Stimulated activated CD8-positive, alpha-beta memory T cell treated with anti-CD3 and anti-CD28 coated beads, Interleukin-12 subunit alpha, Interleukin-12 subunit beta, amount 100 ng/mL, for 4 hours (primary cell): ENCODE results near the gene SETDB1.
"Not testable (repeated sequence)": the region's sequence is repeated elsewhere in the genome, so short reads cannot be mapped to it uniquely, and the experiment has no call there.

Experiments
- DNase-seq: peaks from one replicate; pipeline ENCODE4 v3.0.0-alpha.2; 2020; ENCODE audit warnings: low read depth

Gene SETDB1

DNA sequence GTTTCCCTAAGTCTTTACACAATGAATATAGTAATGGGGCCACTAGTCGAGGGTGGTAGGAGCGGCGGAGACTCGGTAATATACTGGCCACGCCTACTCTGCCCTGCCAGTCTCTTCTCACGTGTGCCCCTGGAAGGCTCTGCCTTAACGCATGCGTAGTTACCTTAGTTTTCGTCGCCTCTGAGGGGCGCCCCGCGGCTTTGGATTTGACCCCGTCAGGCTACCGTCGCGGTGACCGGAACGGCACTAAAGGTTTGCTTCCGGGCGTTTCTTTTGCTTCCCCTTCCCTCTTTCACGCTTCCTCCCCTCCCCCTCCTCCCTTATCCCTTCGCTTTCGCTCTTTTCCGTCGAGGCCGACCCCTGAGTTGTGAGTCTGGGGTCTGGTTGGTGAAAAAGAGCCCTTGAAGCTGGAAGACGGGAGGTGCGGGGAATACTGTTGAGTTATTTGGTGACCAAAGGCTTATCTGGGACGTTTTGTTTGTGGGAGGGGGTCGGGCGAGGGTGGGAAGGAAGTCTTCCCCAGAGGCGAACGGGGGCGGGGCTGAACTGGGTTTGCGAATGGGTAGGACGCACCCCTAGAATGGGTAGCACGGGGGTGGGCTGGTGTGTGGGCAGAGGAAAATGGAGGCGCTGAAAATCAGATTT lies at the start of gene SETDB1:
TSS of gene SETDB1 (plus strand) at position 267 of the 645 bp plus-strand sequence. CDS start 1,352 bp downstream, outside the sequence.
- DNase-seq: peak; percentile 84

DNA sequence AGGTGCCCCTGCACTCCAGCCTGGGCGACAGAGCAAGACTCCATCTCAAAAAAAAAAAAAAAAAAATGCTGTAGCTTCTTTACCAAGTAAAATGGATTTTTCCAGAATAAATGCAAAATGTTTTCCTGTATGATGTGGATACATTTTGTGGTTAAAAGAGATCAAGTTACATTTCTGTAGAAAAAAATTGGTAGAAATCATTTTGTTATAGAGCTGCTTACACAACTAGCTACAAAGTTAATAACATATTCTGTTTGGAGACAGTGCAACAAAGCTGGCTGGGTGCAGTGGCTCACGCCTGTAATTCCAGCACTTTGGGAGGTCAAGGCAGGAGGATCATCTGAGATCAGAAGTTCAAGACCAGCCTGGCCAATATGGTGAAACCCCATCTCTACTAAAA lies 47.2 kb upstream of the SETDB1 start:
- not testable (repeated sequence) for DNase-seq

DNA sequence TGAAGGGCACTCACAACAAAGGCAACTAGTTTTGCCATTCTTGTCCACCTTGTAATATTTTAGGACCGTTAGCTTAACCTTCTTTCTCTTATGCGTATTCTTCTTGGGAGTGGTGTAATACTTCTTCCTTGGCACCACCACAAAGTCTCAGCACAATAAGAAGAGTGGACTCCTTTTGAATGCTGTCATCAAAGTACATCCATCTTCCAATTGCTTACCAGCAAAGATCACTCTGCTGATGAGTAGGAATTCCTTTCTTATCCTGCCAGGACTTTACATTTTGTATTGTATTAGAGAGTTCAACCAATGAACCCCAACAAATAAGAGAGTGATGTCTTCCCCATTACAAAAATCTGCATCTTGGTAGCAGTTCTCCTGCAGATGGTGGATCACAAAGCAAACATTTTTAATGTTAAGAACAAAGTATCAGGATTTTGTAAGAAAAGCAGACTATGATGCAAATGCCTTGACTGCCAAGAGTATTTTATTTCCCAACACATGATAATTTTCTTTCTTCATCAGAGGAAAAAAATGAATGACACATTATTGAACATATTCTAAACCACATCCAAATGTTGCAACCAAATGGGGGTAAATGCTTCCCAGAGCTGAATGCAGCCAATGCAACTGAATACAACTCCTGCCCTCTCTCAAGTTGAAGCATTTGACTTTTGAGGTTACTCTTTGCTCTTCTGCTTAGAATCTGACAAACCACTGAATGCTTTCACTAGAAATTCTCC lies 44.7 kb upstream of the SETDB1 start:
- DNase-seq: no peak

DNA sequence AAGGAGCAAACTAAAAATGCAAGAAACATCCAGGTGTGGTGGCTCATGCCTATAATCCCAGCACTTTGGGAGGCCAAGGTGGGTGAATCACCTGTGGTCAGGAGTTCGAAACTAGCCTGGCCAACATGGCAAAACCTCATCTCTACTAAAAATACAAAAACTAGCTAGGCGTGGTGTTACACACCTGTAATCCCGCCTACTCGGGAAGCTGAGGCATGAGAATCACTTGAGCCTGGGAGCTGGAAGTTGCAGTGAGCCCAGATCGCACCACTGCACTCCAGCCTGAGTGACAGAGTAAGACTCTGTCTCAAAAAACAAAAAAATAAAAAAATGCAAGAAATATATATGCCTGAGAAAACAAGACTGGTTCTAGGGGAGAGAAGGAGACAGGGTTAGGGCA lies 43.0 kb upstream of the SETDB1 start:
- not testable (repeated sequence) for DNase-seq

- no peak for DNase-seq
Measured at GRCh38 chr1:150887018-150887417, 39.1 kb upstream of the SETDB1 start, which contains the start of gene CTXND2. Gene CTXND2 (plus strand): TSS chr1:150887136. CDS start chr1:150912315, 25,179 bp downstream.

DNA sequence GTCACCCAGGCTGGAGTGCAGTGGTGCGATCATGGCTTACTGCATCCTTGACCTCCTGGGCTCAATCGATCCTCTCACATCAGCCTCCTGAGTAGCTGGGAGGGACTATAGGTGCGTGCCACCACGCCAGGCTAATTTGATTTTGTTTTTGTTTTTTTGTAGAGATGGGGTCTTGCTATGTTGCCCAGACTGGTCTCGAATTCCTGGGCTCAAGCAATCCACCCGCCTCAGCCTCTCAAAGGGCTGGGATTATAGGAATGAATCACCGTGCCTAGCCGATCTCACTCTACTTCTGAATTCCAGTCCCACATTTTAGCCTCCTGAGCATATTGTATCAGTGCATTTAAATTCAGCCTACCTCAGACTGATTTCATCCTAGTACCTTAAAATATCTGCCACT lies 37.4 kb upstream of the SETDB1 start:
- no peak for DNase-seq

GRCh38 chr1:150890033-150890416 lies 36.1 kb upstream of the SETDB1 start:
- DNase-seq: no peak

DNA sequence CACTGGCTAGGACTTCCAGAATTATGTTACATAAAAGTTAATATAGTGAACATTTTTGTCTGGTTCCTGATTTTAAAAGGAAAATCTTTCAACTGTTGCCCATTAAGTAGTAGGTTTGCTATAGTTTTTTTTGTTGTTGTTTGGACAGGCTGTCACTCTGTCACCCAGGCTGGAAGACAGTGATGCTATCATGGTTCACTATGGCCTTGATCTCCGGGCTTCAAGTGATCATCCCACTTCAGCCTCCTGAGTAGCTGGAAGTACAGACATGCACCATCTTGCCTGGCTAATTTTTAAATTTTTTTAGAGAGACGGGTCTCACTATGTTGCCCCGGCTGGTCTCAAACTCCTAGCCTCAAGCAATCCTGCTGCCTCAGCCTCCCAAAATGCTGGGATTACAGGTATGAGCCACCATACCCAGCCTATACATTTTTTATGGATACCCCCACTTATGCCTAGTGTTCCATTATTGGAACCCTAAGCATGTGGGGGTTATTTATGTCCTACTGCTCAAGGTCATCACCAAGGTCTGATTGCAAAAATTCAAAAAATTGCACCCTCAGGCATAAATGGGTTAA lies 32.7 kb upstream of the SETDB1 start:
- no peak for DNase-seq

- DNase-seq: no peak
Measured at GRCh38 chr1:150895618-150896017, 30.5 kb upstream of the SETDB1 start.

GRCh38 chr1:150899795-150900194 lies 26.4 kb upstream of the SETDB1 start:
- DNase-seq: not testable (repeated sequence)

DNA sequence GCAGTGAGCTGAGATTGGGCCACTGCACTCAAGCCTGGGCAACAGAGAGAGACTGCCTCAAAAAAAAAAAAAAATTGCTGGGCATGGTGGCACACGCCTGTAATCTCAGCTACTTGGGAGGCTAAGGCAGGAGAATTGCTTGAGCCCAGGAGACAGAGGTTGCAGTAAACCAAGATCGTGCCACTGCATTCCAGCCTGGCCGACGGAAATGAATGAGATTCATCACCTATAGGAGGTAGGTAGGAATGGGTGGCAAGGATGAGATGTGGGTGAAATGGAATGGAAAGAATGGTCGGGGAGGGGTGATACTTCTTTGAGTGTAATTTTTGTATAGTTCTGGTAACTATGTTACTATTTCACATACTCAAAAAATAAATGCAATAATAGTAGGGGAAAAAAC lies 23.8 kb upstream of the SETDB1 start:
- no peak for DNase-seq

GRCh38 chr1:150902751-150903150 lies 23.4 kb upstream of the SETDB1 start:
- DNase-seq: no peak

DNA sequence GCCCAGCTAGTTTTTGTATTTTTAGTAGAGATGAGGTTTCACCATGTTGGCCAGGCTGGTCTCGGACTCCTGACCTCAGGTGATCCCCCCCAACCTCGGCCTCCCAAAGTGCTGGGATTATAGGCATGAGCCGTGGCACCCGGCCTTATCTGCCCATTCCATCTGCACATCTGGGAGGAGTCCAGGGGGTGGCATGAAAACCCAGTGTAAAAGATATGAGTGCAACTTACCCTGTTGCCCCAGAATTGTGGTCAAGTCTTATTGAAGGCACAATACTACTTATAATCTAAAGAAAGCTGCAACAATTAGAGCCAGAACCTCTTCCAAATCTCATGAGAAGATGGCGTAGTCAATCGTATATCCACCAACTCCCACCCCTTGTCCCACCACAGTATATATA lies 20.9 kb upstream of the SETDB1 start:
- DNase-seq: no peak

GRCh38 chr1:150906329-150906728 lies 19.8 kb upstream of the SETDB1 start:
- no peak for DNase-seq

DNA sequence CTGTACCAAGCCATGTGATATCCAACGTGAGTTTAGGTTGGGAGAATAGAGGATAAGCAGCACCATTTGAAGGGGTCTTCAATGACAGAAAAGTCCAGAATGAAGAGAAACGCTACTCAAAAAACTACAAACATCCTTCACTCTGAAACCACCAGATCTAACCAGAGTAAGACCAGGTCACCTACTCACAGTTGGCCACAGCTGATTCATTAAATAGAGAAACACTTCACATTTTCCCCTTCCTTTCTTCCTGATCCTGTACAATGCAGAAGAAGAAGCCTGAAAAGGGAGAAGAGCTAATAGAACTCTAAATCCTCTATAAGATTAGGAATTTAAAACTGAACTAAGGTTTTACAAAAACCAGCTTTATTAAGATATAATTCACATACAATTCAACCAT lies 19.4 kb upstream of the SETDB1 start:
- no peak for DNase-seq

DNA sequence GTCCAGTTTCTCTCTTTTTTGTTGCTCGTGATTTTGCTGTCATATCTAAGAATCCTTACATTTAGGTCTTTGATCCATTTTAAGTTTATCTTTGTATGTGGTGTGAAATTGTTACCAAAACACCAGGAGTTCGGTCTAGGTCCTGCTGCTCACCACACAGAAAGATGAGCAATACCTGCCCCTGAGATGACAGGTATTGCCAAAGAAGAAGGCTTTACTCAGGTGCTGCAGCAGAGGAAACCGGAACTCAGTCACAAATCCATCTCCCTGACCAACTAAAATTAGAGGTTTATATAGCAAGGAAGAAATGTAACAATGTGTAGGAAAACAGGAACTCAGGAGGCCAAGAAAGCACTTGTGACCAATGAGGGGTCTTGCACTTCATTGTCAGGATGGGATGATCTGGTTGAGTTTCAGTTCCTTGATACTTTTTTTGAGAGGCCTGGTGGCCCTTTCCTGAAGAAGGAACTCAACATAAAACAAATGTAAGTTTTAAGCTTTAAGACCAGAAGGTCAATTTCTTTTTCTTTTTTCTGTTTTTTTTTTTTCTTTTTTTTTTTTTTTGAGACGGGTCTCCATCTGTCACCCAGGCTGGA lies 16.5 kb upstream of the SETDB1 start:
- DNase-seq: no peak

DNA sequence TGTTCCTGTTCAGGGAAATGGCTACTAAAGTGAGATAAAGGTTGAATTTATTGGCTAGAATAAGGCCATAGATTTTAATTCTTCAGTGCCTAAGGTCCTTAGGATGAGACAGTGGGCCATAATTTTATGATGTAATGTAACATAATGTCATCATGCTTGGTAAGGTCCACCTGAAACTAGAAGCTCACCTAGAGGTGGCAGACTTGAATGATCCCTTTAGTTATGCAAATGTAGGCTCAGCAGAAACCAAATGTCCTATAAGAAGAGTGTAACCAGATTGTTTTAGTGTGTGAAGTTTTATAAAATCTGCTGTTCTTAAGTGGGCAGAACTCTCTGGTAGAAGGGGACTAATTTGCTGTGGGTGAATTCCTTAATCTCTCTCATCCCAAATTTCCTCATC lies 13.5 kb upstream of the SETDB1 start:
- no peak for DNase-seq

DNA sequence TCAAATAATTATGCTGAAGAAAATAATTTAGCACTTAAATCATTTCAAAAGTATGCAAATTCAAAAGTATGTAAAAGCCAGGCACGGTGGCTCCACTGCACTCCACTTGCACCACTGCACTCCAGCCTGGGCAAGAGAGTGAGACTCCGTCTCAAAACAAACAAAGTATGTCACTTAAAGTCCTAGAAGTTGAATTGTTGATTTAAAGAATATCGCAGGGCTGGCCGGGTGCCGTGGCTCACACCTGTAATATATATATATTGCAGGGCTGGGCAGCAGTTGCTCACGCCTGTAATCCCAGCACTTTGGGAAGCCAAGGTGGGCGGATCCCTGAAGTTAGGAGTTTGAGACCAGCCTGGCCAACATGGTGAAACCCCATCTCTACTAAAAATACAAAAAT lies 8.8 kb upstream of the SETDB1 start:
- no peak for DNase-seq

DNA sequence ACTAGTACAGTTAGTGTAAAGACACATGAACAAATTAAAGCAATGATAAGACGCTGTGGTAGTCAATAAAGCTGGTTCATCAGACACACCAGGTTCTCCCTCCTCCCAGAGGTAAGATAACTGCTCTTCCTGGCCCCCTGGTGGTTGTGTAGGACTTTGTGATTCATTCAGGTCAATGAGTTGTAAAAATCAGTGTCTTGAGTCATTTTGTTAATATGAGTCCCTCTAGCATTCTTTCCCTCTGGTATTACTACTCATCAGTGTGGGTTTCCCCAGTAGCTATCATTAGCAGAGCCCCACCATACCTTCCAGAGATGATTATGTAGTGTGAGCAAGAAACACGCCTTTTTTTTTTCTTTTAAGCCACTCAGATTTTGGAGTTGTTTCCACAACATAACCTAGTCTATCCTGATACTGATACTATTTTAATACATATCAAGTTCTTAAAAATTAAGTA lies 3.6 kb upstream of the SETDB1 start:
- peak; percentile 49 for DNase-seq

DNA sequence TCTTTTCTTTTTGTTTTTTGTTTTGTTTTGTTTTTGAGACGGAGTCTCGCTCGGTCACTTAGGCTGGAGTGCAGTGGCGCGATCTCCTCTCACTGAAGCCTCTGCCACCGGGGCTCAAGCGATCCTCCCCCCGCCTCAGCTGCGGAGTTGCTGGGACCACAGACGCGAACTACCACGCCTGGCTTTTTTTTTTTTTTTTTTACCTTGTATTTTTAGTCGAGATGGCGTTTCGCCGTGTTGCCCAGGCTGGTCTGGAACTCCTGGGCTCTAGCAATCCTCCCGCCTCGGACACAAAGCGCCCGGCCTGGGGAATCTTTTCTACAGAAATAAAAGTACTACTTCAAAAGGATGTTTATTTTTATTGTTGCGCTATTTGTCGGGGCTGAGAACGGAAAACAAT lies 1.1 kb upstream of the SETDB1 start:
- no peak for DNase-seq

DNA sequence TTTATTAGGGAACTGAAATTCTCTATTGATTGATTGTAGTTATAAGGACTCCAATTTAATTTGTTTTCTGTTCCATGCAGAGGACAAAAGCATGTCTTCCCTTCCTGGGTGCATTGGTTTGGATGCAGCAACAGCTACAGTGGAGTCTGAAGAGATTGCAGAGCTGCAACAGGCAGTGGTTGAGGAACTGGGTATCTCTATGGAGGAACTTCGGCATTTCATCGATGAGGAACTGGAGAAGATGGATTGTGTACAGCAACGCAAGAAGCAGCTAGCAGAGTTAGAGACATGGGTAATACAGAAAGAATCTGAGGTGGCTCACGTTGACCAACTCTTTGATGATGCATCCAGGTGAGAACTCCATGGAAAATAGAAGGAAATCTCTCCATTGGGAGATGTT lies 1.5 kb downstream of the SETDB1 start:
- DNase-seq: no peak

DNA sequence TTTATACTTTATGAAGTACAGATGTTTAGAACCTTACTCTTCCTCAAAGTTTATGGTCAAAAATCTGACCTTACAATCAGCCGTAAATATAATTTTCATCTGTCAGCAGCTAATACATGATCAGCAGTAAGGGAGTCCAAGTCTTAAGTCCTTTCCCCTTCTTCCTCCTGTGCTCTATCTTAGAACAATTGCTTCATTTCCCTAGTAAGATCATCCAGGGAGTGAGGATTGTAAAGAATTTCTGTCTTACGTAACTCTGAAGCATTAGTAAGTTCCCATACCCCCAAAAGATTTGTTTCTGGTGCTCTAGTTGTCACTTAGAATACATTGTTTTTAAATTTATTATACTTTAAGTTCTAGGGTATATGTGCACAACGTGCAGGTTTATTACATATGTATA lies 2.1 kb downstream of the SETDB1 start:
- DNase-seq: no peak

DNA sequence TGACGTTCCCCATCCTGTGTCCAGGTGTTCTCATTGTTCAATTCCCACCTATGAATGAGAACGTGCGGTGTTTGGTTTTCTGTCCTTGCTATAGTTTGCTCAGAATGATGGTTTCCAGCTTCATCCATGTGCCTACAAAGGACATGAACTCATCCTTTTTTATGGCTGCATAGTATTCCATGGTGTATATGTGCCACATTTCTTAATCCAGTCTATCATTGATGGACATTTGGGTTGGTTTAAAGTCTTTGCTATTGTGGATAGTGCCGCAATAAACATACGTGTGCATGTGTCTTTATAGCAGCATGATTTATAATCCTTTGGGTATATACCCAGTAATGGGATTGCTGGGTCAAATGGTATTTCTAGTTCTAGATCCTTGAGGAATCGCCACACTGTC lies 2.6 kb downstream of the SETDB1 start:
- DNase-seq: not testable (repeated sequence)
